ENCODE results near the gene ASIC4.

DNA sequence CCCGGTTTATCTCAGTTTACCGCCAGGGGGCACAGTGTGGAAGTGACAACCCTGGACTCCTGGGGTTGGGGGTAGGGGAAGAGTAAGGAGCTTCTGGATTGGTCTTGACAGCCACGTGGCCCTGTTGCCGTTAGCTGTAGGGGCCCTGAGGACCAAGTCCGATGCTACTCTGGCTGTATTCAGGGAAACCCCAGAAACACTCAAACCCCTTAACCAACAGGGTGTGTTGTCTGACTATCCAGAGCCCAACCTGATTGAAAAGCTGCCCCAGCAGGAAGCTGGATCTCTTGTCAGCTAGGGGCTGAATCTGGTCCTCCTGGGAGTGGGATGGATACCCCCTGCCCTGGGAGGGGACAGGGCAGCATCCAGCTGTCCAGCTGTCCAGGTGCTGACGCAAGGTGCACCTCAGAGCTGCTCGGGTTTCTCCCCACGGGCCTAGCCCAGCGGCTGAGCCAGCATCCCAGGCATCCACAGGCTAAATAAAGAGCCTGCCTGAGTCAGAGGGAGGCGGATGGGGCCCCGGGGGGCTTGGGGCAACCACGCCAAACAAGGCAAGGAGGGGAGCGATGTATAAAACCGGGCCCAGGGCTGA lies 18.7 kb upstream of the ASIC4 start:
- TF ChIP-seq ZNF274 (IDR thresholded peaks at IDR 0.05; ENCODE audit: low read depth, low read length): no peak
- no peak for TF ChIP-seq YY1 (IDR thresholded peaks at IDR 0.05; ENCODE audit: insufficient read depth, insufficient read length)
- no peak for TF ChIP-seq SUZ12 (IDR thresholded peaks at IDR 0.05; ENCODE audit: extremely low read depth, insufficient read depth, insufficient read length)

Measured in NT2/D1 (cell line).